GM23248 (cell line): ENCODE results near the gene THNSL1. TPM values are rescaled to one million over a fixed set of nuclear protein-coding genes. Genes with fewer than 3 reads are reported as not detected.

Source experiments
- DNase-seq: peaks from one replicate; pipeline ENCODE4 v3.0.0-alpha.2; 2015
- H2AFZ ChIP-seq: fragments of 200-600 bp; sonication (generic); 2 replicates; pipeline ENCODE4 v1.6.1; 2016; ENCODE audit warnings: antibody characterized with exemption
- H3F3A ChIP-seq: fragments of 200-600 bp; sonication (generic); 2 replicates; pipeline ENCODE4 v1.6.1; 2016; ENCODE audit warnings: mild to moderate bottlenecking, antibody characterized with exemption, mixed run types; ENCODE audit not compliant: insufficient read depth
- H3K27ac ChIP-seq: fragments of 200-600 bp; sonication (generic); 2 replicates; pipeline ENCODE4 v1.5.1; 2016; ENCODE audit warnings: mild to moderate bottlenecking
- H3K27me3 ChIP-seq: fragments of 200-600 bp; sonication (generic); replicated peaks from 2 replicates; pipeline ENCODE4 v1.6.1; 2016; ENCODE audit warnings: mild to moderate bottlenecking; ENCODE audit not compliant: insufficient read depth
- H3K36me3 ChIP-seq: fragments of 200-600 bp; sonication (generic); 2 replicates; pipeline ENCODE4 v1.6.1; 2016; ENCODE audit warnings: low read depth, mild to moderate bottlenecking
- H3K4me1 ChIP-seq: fragments of 200-600 bp; sonication (generic); 2 replicates; pipeline ENCODE4 v1.6.1; 2016; ENCODE audit warnings: mild to moderate bottlenecking; ENCODE audit not compliant: insufficient read depth
- H3K4me2 ChIP-seq: fragments of 200-600 bp; sonication (generic); one replicate; pipeline ENCODE4 v1.6.1; 2016; ENCODE audit warnings: mild to moderate bottlenecking; ENCODE audit not compliant: unreplicated experiment
- H3K4me3 ChIP-seq: fragments of 200-600 bp; sonication (generic); 2 replicates; pipeline ENCODE4 v1.5.1; 2016; ENCODE audit warnings: mild to moderate bottlenecking
- H3K79me2 ChIP-seq: fragments of 200-600 bp; sonication (generic); 2 replicates; pipeline ENCODE4 v1.6.1; 2016; ENCODE audit warnings: mild to moderate bottlenecking; ENCODE audit not compliant: insufficient read depth
- H3K9ac ChIP-seq: fragments of 200-600 bp; sonication (generic); 2 replicates; pipeline ENCODE4 v1.6.1; 2016; ENCODE audit warnings: mild to moderate bottlenecking
- H3K9me2 ChIP-seq: fragments of 200-600 bp; sonication (generic); 2 replicates; pipeline ENCODE4 v1.6.1; 2016; ENCODE audit warnings: mixed run types, mild to moderate bottlenecking, moderate library complexity; ENCODE audit not compliant: insufficient read depth
- H3K9me3 ChIP-seq: fragments of 200-600 bp; sonication (generic); one replicate; pipeline ENCODE4 v1.6.1; 2017; ENCODE audit warnings: low read depth
- H4K20me1 ChIP-seq: fragments of 200-600 bp; sonication (generic); 2 replicates; pipeline ENCODE4 v1.6.0; 2016; ENCODE audit not compliant: insufficient read depth
- EZH2 ChIP-seq: fragments of 200-600 bp; sonication (generic); IDR thresholded peaks from 2 replicates; pipeline ENCODE4 v1.6.1; 2018; ENCODE audit warnings: antibody characterized with exemption, mild to moderate bottlenecking; ENCODE audit not compliant: insufficient read depth, poor library complexity, severe bottlenecking
- EZH2phosphoT487 ChIP-seq: fragments of 200-600 bp; sonication (generic); IDR thresholded peaks from 2 replicates; pipeline ENCODE4 v1.6.1; 2018; ENCODE audit warnings: antibody characterized with exemption, moderate library complexity, mild to moderate bottlenecking, low read depth; ENCODE audit not compliant: insufficient read depth
- WGBS, 2 experiments: methylation state at CpG; one replicate each; pipeline ENCODE4 v1.1.6; 2015 to 2017; ENCODE audit warnings: low lambda C conversion rate in 2 of 2, low coverage in 1 of 2; ENCODE audit errors: missing lambda C conversion rate in 2 of 2; 5-methylcytosine and 5-hydroxymethylcytosine counted together
- in situ Hi-C: fragments of 300-500 bp; cut with MboI; formaldehyde crosslinking; loops from 2 replicates; pipeline ENCODE4 v1.15.0; 2020
- polyA plus RNA-seq: library from polyadenylated mRNA; unstranded; fragments of >200 nt; fragmentation: Nextera tagmentation; extraction: Ambion mirVana; gene quantifications from 2 replicates; pipeline ENCODE4 v1.2.1, GENCODE V29; 2016
- total RNA-seq: library from RNA; depleted of rRNA; stranded (reverse); fragments of >200 nt; shearing (Covaris generic); gene quantifications from 2 replicates; pipeline ENCODE4 v1.2.3, GENCODE V29; 2014

The THNSL1 gene
- total and polyA plus RNA-seq, 2 experiments from 2014 or later = 3.0 to 5.2 TPM

DNA sequence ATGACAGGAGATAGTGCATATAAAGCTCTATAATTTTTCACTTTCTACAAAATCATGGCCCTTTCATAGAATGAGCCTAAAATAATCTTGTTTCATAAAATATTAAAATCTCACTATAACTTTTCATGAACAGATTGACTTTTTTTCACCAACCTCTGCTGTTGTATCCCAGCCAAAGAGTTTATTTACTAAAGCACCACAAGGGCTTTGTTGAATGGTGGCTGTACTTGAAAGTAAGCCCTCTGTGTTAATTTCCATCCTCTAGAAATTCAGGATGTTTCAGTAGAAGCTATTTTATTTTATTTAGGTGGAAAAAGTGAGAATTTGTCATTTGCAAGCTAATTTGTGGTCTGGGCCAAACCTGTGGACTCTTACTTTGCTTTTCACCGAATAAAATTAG is 30.2 kb downstream of the THNSL1 start:
- no peak for TF ChIP-seq EZH2
- TF ChIP-seq EZH2phosphoT487 = no peak
- H3K4me3 ChIP-seq = no peak overlapping the region
- no peak overlapping the region for H3K4me2 ChIP-seq
- H3F3A ChIP-seq = peaks cover 5% of the 10 kb centered on the region; the same call in 1 of the 2 replicates
- no peaks in the 10 kb centered on the region for H3K36me3 ChIP-seq
- H3K9ac ChIP-seq = no peak overlapping the region
- WGBS, 2 experiments = 63 to 73% methylated on average over 1 of the region's 1 CpG
- no peaks in the 10 kb centered on the region for H4K20me1 ChIP-seq
- DNase-seq = no peak
- in situ Hi-C loops = no loop called here
- H3K27me3 ChIP-seq = no peaks in the 10 kb centered on the region
- no peaks in the 10 kb centered on the region for H3K9me3 ChIP-seq
- H3K9me2 ChIP-seq = no peaks in the 10 kb centered on the region
- peaks cover 13% of the 10 kb centered on the region for H3K4me1 ChIP-seq
- H2AFZ ChIP-seq = no peak overlapping the region
- no peaks in the 10 kb centered on the region for H3K79me2 ChIP-seq
- no peak overlapping the region for H3K27ac ChIP-seq

DNA sequence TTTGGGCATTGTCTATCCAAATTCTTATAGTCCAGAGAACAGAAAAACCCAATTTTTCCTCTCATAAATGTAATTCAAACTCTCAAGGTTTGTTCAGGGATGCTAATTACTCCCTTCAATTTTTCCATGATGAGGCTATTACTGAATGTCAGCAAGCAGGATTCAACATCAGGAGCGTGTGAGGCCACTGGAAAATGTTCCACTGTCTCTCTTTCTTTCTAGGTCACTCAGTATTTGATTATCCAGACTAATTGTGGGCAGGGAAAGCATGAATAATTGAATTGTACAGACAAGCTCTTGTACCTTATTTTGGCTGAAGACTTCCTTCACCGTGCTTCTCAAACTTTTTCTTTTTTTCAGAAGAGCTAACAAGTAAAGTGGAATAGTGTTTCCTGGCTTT is 30.7 kb downstream of the THNSL1 start:
- peaks cover 13% of the 10 kb centered on the region for H3K4me1 ChIP-seq
- TF ChIP-seq EZH2 (no peak), EZH2phosphoT487 (no peak)
- 0 out of 2 replicates have a peak overlapping the region, but pooled peaks have one; percentile 18 for H2AFZ ChIP-seq
- H3K9me3 ChIP-seq = no peaks in the 10 kb centered on the region
- no peak overlapping the region for H3K9ac ChIP-seq
- 39 to 46% methylated on average over 2 of the region's 2 CpGs for WGBS, 2 experiments
- H3K4me3 ChIP-seq = no peak overlapping the region
- no peaks in the 10 kb centered on the region for H3K9me2 ChIP-seq
- H4K20me1 ChIP-seq = no peaks in the 10 kb centered on the region
- H3K4me2 ChIP-seq = no peak overlapping the region
- no peaks in the 10 kb centered on the region for H3K36me3 ChIP-seq
- H3K27ac ChIP-seq = 0 out of 2 replicates have a peak overlapping the region, but pooled peaks have one; percentile 57
- no peaks in the 10 kb centered on the region for H3K27me3 ChIP-seq
- H3K79me2 ChIP-seq = no peaks in the 10 kb centered on the region
- peaks cover 5% of the 10 kb centered on the region; the same call in 1 of the 2 replicates for H3F3A ChIP-seq
- in situ Hi-C loops = no loop called here
- peak; percentile 39 for DNase-seq

DNA sequence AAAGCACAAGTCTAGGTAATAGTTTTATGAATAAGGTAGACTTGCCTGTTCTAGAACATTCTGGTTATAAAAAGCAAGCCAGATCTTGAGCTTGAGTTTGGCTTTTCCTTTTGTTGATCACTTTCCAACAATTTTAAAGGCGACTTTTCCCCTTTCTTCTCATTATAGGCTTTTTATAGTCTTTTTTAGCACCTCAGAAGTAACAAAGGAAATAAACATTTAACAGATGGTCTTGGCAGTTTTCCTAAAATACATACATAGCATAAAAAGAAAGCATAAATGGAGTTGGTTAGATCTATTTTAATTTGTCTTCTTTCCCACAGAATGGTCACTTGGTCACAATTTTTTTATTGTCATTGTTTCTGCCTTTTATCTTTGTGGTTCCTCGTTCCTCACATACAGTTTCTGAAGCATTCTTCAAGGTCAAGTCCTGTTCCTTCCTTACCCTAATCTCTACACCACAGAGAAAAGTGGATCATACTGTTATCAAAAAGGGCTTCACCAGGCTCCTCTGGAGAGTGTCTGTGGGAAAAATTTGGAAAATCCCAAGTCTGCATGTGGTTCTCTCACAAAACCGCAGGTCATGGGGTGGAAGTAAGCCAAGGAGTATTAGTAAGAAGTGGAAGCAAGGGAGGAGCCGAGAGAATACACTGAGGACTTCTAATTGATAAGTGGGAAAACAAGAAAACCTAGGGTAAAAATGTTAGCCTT is 31.3 kb downstream of the THNSL1 start:
- no peaks in the 10 kb centered on the region for H3K9me3 ChIP-seq
- 0 out of 2 replicates have a peak overlapping the region, but pooled peaks have one; percentile 18 for H2AFZ ChIP-seq
- peak overlapping the region; percentile 37 for H3K9ac ChIP-seq
- no peaks in the 10 kb centered on the region for H3K9me2 ChIP-seq
- H3K4me1 ChIP-seq = peaks cover 13% of the 10 kb centered on the region
- no peaks in the 10 kb centered on the region for H3K27me3 ChIP-seq
- no peaks in the 10 kb centered on the region for H3K79me2 ChIP-seq
- H3K4me3 ChIP-seq = no peak overlapping the region
- H3F3A ChIP-seq = peaks cover 5% of the 10 kb centered on the region; the same call in 1 of the 2 replicates
- H3K27ac ChIP-seq = peak overlapping the region; percentile 57
- H3K36me3 ChIP-seq = no peaks in the 10 kb centered on the region
- WGBS, 2 experiments = 21 to 25% methylated on average over 4 of the region's 4 CpGs
- in situ Hi-C loops = no loop called here
- no peak for TF ChIP-seq EZH2
- H4K20me1 ChIP-seq = no peaks in the 10 kb centered on the region
- H3K4me2 ChIP-seq = peak overlapping the region; percentile 57
- DNase-seq = peak; percentile 95

- TF ChIP-seq EZH2 (no peak), EZH2phosphoT487 (no peak)
- Histone ChIP-seq H3K9me3 (no peaks in the 10 kb centered on the region), H3K4me1 (peaks cover 13% of the 10 kb centered on the region), H3K4me3 (no peak overlapping the region), H2AFZ (no peak overlapping the region), H3K4me2 (no peak overlapping the region), H3K9ac (no peak overlapping the region), H3K79me2 (no peaks in the 10 kb centered on the region), H3K27ac (no peak overlapping the region), H3K9me2 (no peaks in the 10 kb centered on the region), H3K36me3 (no peaks in the 10 kb centered on the region), H4K20me1 (no peaks in the 10 kb centered on the region), H3K27me3 (no peaks in the 10 kb centered on the region), H3F3A (peaks cover 5% of the 10 kb centered on the region; the same call in 1 of the 2 replicates)
- DNase-seq = no peak
- 62 to 63% methylated on average over 5 of the region's 5 CpGs for WGBS, 2 experiments
- in situ Hi-C loops = no loop called here
These were observed 32.0 kb downstream of the THNSL1 start for GRCh38 chr10:25048450-25048849.
